HG03565 (cell line): Measurements from ENCODE around the gene SYNE3.
A peak's percentile ranks its signal among the peaks of the same experiment; 100 is the strongest.

ENCODE experiments used
- ATAC-seq: cut with Tn5 transposase; IDR thresholded peaks from one replicate; pipeline ENCODE4 v1.9.1; 2021; ENCODE audit warnings: mild to moderate bottlenecking, moderate library complexity; ENCODE audit not compliant: unreplicated experiment

The SYNE3 gene

GRCh38 chr14:95516554-95517181 lies at the start of gene SYNE3:
Gene SYNE3 (minus strand): TSS chr14:95516650. CDS start chr14:95475821, 40,829 bp downstream.
- no peak for ATAC-seq

- ATAC-seq: no peak
These were observed 47.6 kb upstream of the SYNE3 start for GRCh38 chr14:95564060-95564459.

- ATAC-seq: no peak
These were observed 46.6 kb upstream of the SYNE3 start for GRCh38 chr14:95562892-95563685.

- peak; percentile 90 for ATAC-seq
These were observed 44.6 kb upstream of the SYNE3 start for GRCh38 chr14:95561001-95561412.

- no peak for ATAC-seq
These were observed 42.8 kb upstream of the SYNE3 start for GRCh38 chr14:95559203-95559602.

GRCh38 chr14:95557832-95558231 lies 41.4 kb upstream of the SYNE3 start:
- ATAC-seq: no peak

- ATAC-seq: no peak
These were observed 40.8 kb upstream of the SYNE3 start for GRCh38 chr14:95557291-95557690.

GRCh38 chr14:95555053-95555452 lies 38.6 kb upstream of the SYNE3 start:
- no peak for ATAC-seq

- ATAC-seq: no peak
These were observed 36.7 kb upstream of the SYNE3 start for GRCh38 chr14:95553141-95553540.

- ATAC-seq: no peak
These were observed 35.0 kb upstream of the SYNE3 start for GRCh38 chr14:95551435-95551834.

- no peak for ATAC-seq
These were observed 33.5 kb upstream of the SYNE3 start for GRCh38 chr14:95549656-95550585.

GRCh38 chr14:95548328-95548929 lies 32.0 kb upstream of the SYNE3 start:
- ATAC-seq: no peak

- ATAC-seq: no peak
These were observed 31.3 kb upstream of the SYNE3 start for GRCh38 chr14:95547626-95548327.

- no peak for ATAC-seq
These were observed 30.8 kb upstream of the SYNE3 start for GRCh38 chr14:95547272-95547625.

GRCh38 chr14:95545515-95546168 lies 29.2 kb upstream of the SYNE3 start:
- ATAC-seq: no peak

- ATAC-seq: no peak
These were observed 28.1 kb upstream of the SYNE3 start for GRCh38 chr14:95544588-95544987.

- ATAC-seq: no peak
These were observed 26.6 kb upstream of the SYNE3 start for GRCh38 chr14:95543021-95543420.

GRCh38 chr14:95541932-95542930 lies 25.8 kb upstream of the SYNE3 start:
- ATAC-seq: no peak

- no peak for ATAC-seq
These were observed 24.9 kb upstream of the SYNE3 start for GRCh38 chr14:95541346-95541745.
